OCI-LY1 (cell line): Measurements from ENCODE around the gene FMN1.

Source experiments
- CTCF ChIP-seq: fragments of 200-600 bp; sonication (generic), shearing (Covaris generic); IDR thresholded peaks from 2 replicates; pipeline ENCODE4 v1.5.1; 2017; ENCODE audit warnings: mild to moderate bottlenecking, antibody characterized with exemption, low read length, moderate library complexity, mixed read lengths
- EZH2 ChIP-seq: fragments of 200-600 bp; sonication (generic), shearing (Covaris generic); IDR thresholded peaks from 2 replicates; pipeline ENCODE4 v1.8.0; 2017; ENCODE audit warnings: borderline replicate concordance, mixed run types, mild to moderate bottlenecking, antibody characterized with exemption, low read length, moderate library complexity, mixed read lengths

- no peak for TF ChIP-seq CTCF
- no peak for TF ChIP-seq EZH2
These were observed 7.1 kb upstream of the FMN1 start for GRCh38 chr15:33201491-33202231.
